Measurements from ENCODE around the gene ARHGAP36.

- TF ChIP-seq FOXP2 (optimal IDR thresholded peaks at IDR 0.05; ENCODE audit: control extremely low read depth, extremely low read length, insufficient read depth) (no peak), EZH2 (IDR thresholded peaks at IDR 0.05) (no peak)
Measured at GRCh38 chrX:131081772-131082740, 23.9 kb downstream of the ARHGAP36 start.

Measured in SK-N-MC (cell line).